ENCODE measurements around the gene SLA2.
"Not testable (repeated sequence)": the region's sequence is repeated elsewhere in the genome, so short reads cannot be mapped to it uniquely, and the experiment has no call there.

Gene SLA2

GRCh38 chr20:36620917-36621316, 25.1 kb downstream of the SLA2 start:
- no peak overlapping the region for H3K27ac ChIP-seq
- H3K4me3 ChIP-seq, result no peak overlapping the region
- H3K9me3 ChIP-seq, result no peaks in the 10 kb centered on the region
- H3K27me3 ChIP-seq, result no peaks in the 10 kb centered on the region
- H3K36me3 ChIP-seq, result no peaks in the 10 kb centered on the region
- no peaks in the 10 kb centered on the region for H3K4me1 ChIP-seq
- no peak for TF ChIP-seq CTCF (IDR thresholded peaks at IDR 0.05)
- DNase-seq, result no peak
- intact Hi-C loops (cut with DNase I; ENCODE audit: low total_unique reads), result no loop called here

- Histone ChIP-seq H3K36me3 (peaks cover 42 to 55% (median 45%) of the 10 kb centered on the region in 3 donors), H3K27me3 (no peaks in the 10 kb centered on the region), H3K4me1 (no peaks in the 10 kb centered on the region), H3K27ac (no peak overlapping the region), H3K4me3 (no peak overlapping the region), H3K9me3 (no peaks in the 10 kb centered on the region)
- no peak for TF ChIP-seq CTCF (IDR thresholded peaks at IDR 0.05)
- intact Hi-C loops (cut with DNase I; ENCODE audit: low total_unique reads), result no loop called here
- DNase-seq, result no peak
Observed at GRCh38 chr20:36614781-36615557, 31.0 kb downstream of the SLA2 start.

- H3K36me3 ChIP-seq, result peaks cover 50 to 65% (median 53%) of the 10 kb centered on the region in 3 donors
- intact Hi-C loops (cut with DNase I; ENCODE audit: low total_unique reads), result no loop called here
- H3K4me1 ChIP-seq, result no peaks in the 10 kb centered on the region
- TF ChIP-seq CTCF (IDR thresholded peaks at IDR 0.05), result no peak
- no peak overlapping the region for H3K27ac ChIP-seq
- no peaks in the 10 kb centered on the region for H3K27me3 ChIP-seq
- H3K9me3 ChIP-seq, result no peaks in the 10 kb centered on the region
- DNase-seq, result no peak
- H3K4me3 ChIP-seq, result no peak overlapping the region
Observed at GRCh38 chr20:36613974-36614373, 32.0 kb downstream of the SLA2 start.

GRCh38 chr20:36611625-36612024, 34.4 kb downstream of the SLA2 start:
- Histone ChIP-seq H3K4me1 (peaks cover 0 to 15% (median 11%) of the 10 kb centered on the region in 4 donors), H3K36me3 (peaks cover 55 to 79% (median 59%) of the 10 kb centered on the region in 3 donors), H3K9me3 (no peaks in the 10 kb centered on the region), H3K27ac (no peak overlapping the region), H3K4me3 (no peak overlapping the region), H3K27me3 (no peaks in the 10 kb centered on the region)
- intact Hi-C loops (cut with DNase I; ENCODE audit: low total_unique reads), result no loop called here
- DNase-seq, result no peak
- TF ChIP-seq CTCF (IDR thresholded peaks at IDR 0.05), result no peak

GRCh38 chr20:36608388-36608728, 37.6 kb downstream of the SLA2 start:
- intact Hi-C loops (cut with DNase I; ENCODE audit: low total_unique reads), result loop anchor here (10.0 kb wide), 1 partner anchor 54 kb away; no protein-coding TSS in a partner anchor
- not testable (repeated sequence) for DNase-seq, H3K27ac ChIP-seq, H3K4me3 ChIP-seq, H3K9me3 ChIP-seq, H3K27me3 ChIP-seq
- peaks cover 0 to 24% (median 18%) of the 10 kb centered on the region in 4 donors for H3K4me1 ChIP-seq
- peaks cover 45 to 58% (median 47%) of the 10 kb centered on the region in 3 donors for H3K36me3 ChIP-seq

- Histone ChIP-seq H3K27me3 (no peaks in the 10 kb centered on the region), H3K9me3 (no peaks in the 10 kb centered on the region), H3K27ac (no peak overlapping the region), H3K4me3 (no peak overlapping the region), H3K4me1 (peaks cover 0 to 24% (median 18%) of the 10 kb centered on the region in 4 donors), H3K36me3 (peaks cover 41 to 52% (median 42%) of the 10 kb centered on the region in 3 donors)
- TF ChIP-seq CTCF (IDR thresholded peaks at IDR 0.05), result no peak
- no peak for DNase-seq
- intact Hi-C loops (cut with DNase I; ENCODE audit: low total_unique reads), result loop anchor here (10.0 kb wide), 1 partner anchor 53 kb away; no protein-coding TSS in a partner anchor
Observed at GRCh38 chr20:36607586-36608387, 38.2 kb downstream of the SLA2 start.
